HEK293 (cell line): ENCODE data around the gene F2R.

ENCODE experiments used
- CTCF ChIP-seq: fragments of 450-650 bp; formaldehyde crosslinking; IDR thresholded peaks from 2 replicates; pipeline ENCODE4 v1.5.1; 2016; ENCODE audit warnings: missing biosample characterization, missing genetic modification characterization
- ZFP41 ChIP-seq: fragments of 450-650 bp; formaldehyde crosslinking; IDR thresholded peaks from 2 replicates; pipeline ENCODE4 v1.5.1; 2016; ENCODE audit warnings: missing biosample characterization, missing genetic modification characterization, borderline replicate concordance
- ZNF146 ChIP-seq: fragments of 450-650 bp; formaldehyde crosslinking; IDR thresholded peaks from 2 replicates; pipeline ENCODE4 v1.5.1; 2016; ENCODE audit warnings: missing biosample characterization, missing genetic modification characterization
- ZNF830 ChIP-seq: fragments of 450-650 bp; IDR thresholded peaks from 2 replicates; pipeline ENCODE4 v1.5.0; 2018; ENCODE audit warnings: missing biosample characterization, missing genetic modification characterization, low read depth, mild to moderate bottlenecking, moderate library complexity

- TF ChIP-seq ZNF830 (no peak), CTCF (tag by site-specific recombination) (no peak), ZFP41 (tag by site-specific recombination) (no peak), ZNF146 (no peak)
Observed at GRCh38 chr5:76690037-76690679, 25.8 kb upstream of the F2R start.
